MM.1S (cell line): Measurements from ENCODE around the gene ATAD1.
"Not testable (repeated sequence)": the region's sequence is repeated elsewhere in the genome, so short reads cannot be mapped to it uniquely, and the experiment has no call there.

Experiments used
- DNase-seq: peaks from one replicate; pipeline ENCODE4 v3.0.0-alpha.2; 2015
- H2AFZ ChIP-seq: fragments of 300-600 bp; sonication (generic); 2 replicates; pipeline ENCODE4 v1.6.0; 2016; ENCODE audit warnings: antibody characterized with exemption, low read length
- H3F3A ChIP-seq: fragments of 300-600 bp; sonication (generic); 2 replicates; pipeline ENCODE4 v1.6.1; 2016; ENCODE audit warnings: mild to moderate bottlenecking, antibody characterized with exemption, low read length, moderate library complexity, mixed read lengths; ENCODE audit not compliant: insufficient read depth
- H3K27ac ChIP-seq: fragments of 300-600 bp; sonication (generic); 2 replicates; pipeline ENCODE4 v1.5.1; 2016; ENCODE audit warnings: mild to moderate bottlenecking, low read length
- H3K27me3 ChIP-seq: fragments of 300-600 bp; sonication (generic); replicated peaks from 2 replicates; pipeline ENCODE4 v1.6.0; 2016; ENCODE audit warnings: low read length; ENCODE audit not compliant: insufficient read depth
- H3K36me3 ChIP-seq: fragments of 300-600 bp; sonication (generic); replicated peaks from 2 replicates; pipeline ENCODE4 v1.6.1; 2016; ENCODE audit warnings: mild to moderate bottlenecking, low read length, mixed read lengths; ENCODE audit not compliant: insufficient read depth
- H3K4me1 ChIP-seq: fragments of 300-600 bp; sonication (generic); 2 replicates; pipeline ENCODE4 v1.6.1; 2016; ENCODE audit warnings: low read length, mixed read lengths
- H3K4me2 ChIP-seq: fragments of 300-600 bp; sonication (generic); 2 replicates; pipeline ENCODE4 v1.6.0; 2016; ENCODE audit warnings: low read depth, low read length
- H3K4me3 ChIP-seq: fragments of 300-600 bp; sonication (generic); 2 replicates; pipeline ENCODE4 v1.5.1; 2016; ENCODE audit warnings: low read length, mixed read lengths
- H3K79me2 ChIP-seq: fragments of 300-600 bp; sonication (generic); 2 replicates; pipeline ENCODE4 v1.6.1; 2016; ENCODE audit warnings: mixed run types, low read length, mixed read lengths
- H3K9ac ChIP-seq: fragments of 300-600 bp; sonication (generic); 2 replicates; pipeline ENCODE4 v1.6.1; 2016; ENCODE audit warnings: low read length, mixed read lengths
- H3K9me2 ChIP-seq: fragments of 300-600 bp; sonication (generic); replicated peaks from 2 replicates; pipeline ENCODE4 v1.6.1; 2016; ENCODE audit warnings: mild to moderate bottlenecking, low read length, mixed read lengths; ENCODE audit not compliant: insufficient read depth
- H3K9me3 ChIP-seq: fragments of 300-600 bp; sonication (generic); replicated peaks from 2 replicates; pipeline ENCODE4 v1.6.1; 2016; ENCODE audit warnings: mild to moderate bottlenecking, low read length, mixed read lengths; ENCODE audit not compliant: insufficient read depth
- H4K20me1 ChIP-seq: fragments of 300-600 bp; sonication (generic); 2 replicates; pipeline ENCODE4 v1.6.1; 2016; ENCODE audit warnings: mild to moderate bottlenecking, low read length, moderate library complexity, mixed read lengths; ENCODE audit not compliant: insufficient read depth
- CTCF ChIP-seq: fragments of 300-600 bp; sonication (generic); IDR thresholded peaks from 2 replicates; pipeline ENCODE4 v1.5.1; 2016; ENCODE audit warnings: antibody characterized with exemption, low read length, mixed read lengths
- EZH2 ChIP-seq: fragments of 300-600 bp; sonication (generic); optimal IDR thresholded peaks from 2 replicates; pipeline ENCODE3; 2017; ENCODE audit warnings: low read depth, mild to moderate bottlenecking, antibody characterized with exemption, low read length, mixed read lengths
- EZH2phosphoT487 ChIP-seq: fragments of 300-600 bp; sonication (generic); IDR thresholded peaks from 2 replicates; pipeline ENCODE4 v1.6.1; 2018; ENCODE audit warnings: antibody characterized with exemption, low read length

Gene ATAD1

DNA sequence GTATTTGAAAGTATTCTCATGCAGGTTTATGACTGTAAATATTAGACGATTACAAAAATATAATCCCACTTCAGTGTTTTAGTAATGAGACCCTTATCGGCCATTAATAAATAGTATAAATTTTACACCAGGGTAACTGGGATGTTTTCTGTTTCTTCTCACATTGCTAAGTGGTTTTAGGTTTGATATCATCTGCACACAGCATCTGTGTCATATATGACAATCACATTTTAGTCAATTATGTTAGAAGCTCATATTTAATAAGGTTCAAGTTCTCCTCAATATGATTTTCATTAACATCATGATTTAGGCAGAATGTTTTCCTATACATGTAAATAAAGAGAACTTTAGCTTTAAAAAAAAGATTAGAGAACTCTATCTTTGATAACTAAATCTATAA, 66.8 kb downstream of the ATAD1 start:
- H3K36me3 ChIP-seq = peaks cover 3% of the 10 kb centered on the region; the same call in 1 of the 2 replicates
- TF ChIP-seq EZH2phosphoT487 (no peak), EZH2 (no peak), CTCF (no peak)
- H3K9ac ChIP-seq = no peak overlapping the region
- no peaks in the 10 kb centered on the region for H3K79me2 ChIP-seq
- H4K20me1 ChIP-seq = no peaks in the 10 kb centered on the region
- no peak overlapping the region for H3K4me3 ChIP-seq
- H3K9me2 ChIP-seq = no peaks in the 10 kb centered on the region
- 0 out of 2 replicates have a peak overlapping the region, but pooled peaks have one; percentile 10 for H3K4me2 ChIP-seq
- H3K4me1 ChIP-seq = peaks cover 30% of the 10 kb centered on the region
- DNase-seq = no peak
- no peaks in the 10 kb centered on the region for H3K27me3 ChIP-seq
- H2AFZ ChIP-seq = no peak overlapping the region
- H3K9me3 ChIP-seq = no peaks in the 10 kb centered on the region
- peak overlapping the region; percentile 11; the same call in 1 of the 2 replicates for H3K27ac ChIP-seq
- H3F3A ChIP-seq = no peaks in the 10 kb centered on the region

DNA sequence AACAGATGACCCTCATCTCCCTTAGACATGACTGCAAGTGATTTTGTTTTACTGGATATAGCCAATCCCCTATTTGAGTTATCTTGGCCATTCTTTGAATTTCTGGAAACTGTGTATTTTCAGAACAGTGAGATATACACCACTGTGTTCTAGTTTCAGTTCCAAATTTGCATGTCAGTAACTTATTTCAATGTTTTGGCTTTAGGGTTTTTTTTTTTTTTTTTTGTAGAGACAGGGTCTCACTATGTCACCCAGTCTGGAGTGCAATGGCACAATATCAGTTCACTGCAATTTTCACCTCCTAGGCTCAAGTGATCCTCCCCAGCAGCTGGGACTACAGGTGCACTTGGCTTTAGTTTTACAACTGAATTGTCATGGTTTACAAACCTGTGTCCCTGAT, 67.2 kb downstream of the ATAD1 start:
- Histone ChIP-seq H3K4me3 (no peak overlapping the region), H3K27ac (peak overlapping the region; percentile 11; the same call in 1 of the 2 replicates), H3K9ac (no peak overlapping the region), H3F3A (no peaks in the 10 kb centered on the region), H3K4me2 (0 out of 2 replicates have a peak overlapping the region, but pooled peaks have one; percentile 10), H3K9me2 (no peaks in the 10 kb centered on the region), H3K27me3 (no peaks in the 10 kb centered on the region), H3K9me3 (no peaks in the 10 kb centered on the region), H4K20me1 (no peaks in the 10 kb centered on the region), H3K4me1 (peaks cover 30% of the 10 kb centered on the region), H3K36me3 (no peaks in the 10 kb centered on the region), H3K79me2 (no peaks in the 10 kb centered on the region), H2AFZ (no peak overlapping the region)
- DNase-seq = peak; percentile 37
- no peak for TF ChIP-seq EZH2phosphoT487
- TF ChIP-seq CTCF = no peak
- no peak for TF ChIP-seq EZH2

GRCh38 chr10:87750001-87750671, 67.9 kb downstream of the ATAD1 start:
- no peaks in the 10 kb centered on the region for H3K27me3 ChIP-seq
- 0 out of 2 replicates have a peak overlapping the region, but pooled peaks have one; percentile 10 for H3K4me2 ChIP-seq
- H3K79me2 ChIP-seq = no peaks in the 10 kb centered on the region
- no peak overlapping the region; the same call in 1 of the 2 replicates for H3K27ac ChIP-seq
- H3K36me3 ChIP-seq = no peaks in the 10 kb centered on the region
- no peak for DNase-seq
- TF ChIP-seq CTCF (no peak), EZH2 (no peak), EZH2phosphoT487 (no peak)
- H3K9me3 ChIP-seq = no peaks in the 10 kb centered on the region
- H3K9me2 ChIP-seq = no peaks in the 10 kb centered on the region
- no peak overlapping the region for H2AFZ ChIP-seq
- peaks cover 30% of the 10 kb centered on the region for H3K4me1 ChIP-seq
- H3K4me3 ChIP-seq = no peak overlapping the region
- H3F3A ChIP-seq = no peaks in the 10 kb centered on the region
- H3K9ac ChIP-seq = no peak overlapping the region
- no peaks in the 10 kb centered on the region for H4K20me1 ChIP-seq

- H3K4me2 ChIP-seq, H3K27ac ChIP-seq, H3K79me2 ChIP-seq, H3K9ac ChIP-seq, H3K4me3 ChIP-seq, H4K20me1 ChIP-seq, H3K9me3 ChIP-seq, H3K9me2 ChIP-seq, DNase-seq, H3F3A ChIP-seq, H3K27me3 ChIP-seq, H3K36me3 ChIP-seq, H2AFZ ChIP-seq: not testable (repeated sequence)
- H3K4me1 ChIP-seq = peaks cover 30% of the 10 kb centered on the region
Measured at GRCh38 chr10:87748244-87748643, 69.8 kb downstream of the ATAD1 start.
